ENCODE measurements around the gene ADAMTS14. TPM values are rescaled to one million over a fixed set of nuclear protein-coding genes. Genes with fewer than 3 reads are reported as not detected.
A peak's percentile ranks its signal among the peaks of the same experiment; 100 is the strongest.

ADAMTS14 gene
- total and polyA plus RNA-seq, 5 donors from 2014 or later: not detected

GRCh38 chr10:70704211-70704610 lies 31.9 kb downstream of the ADAMTS14 start:
- no peak overlapping the region for H3K27ac Mint-ChIP-seq
- H3K36me3 Mint-ChIP-seq: no peaks in the 10 kb centered on the region
- no peaks in the 10 kb centered on the region for H3K4me1 Mint-ChIP-seq
- Histone ChIP-seq H3K27me3 (ENCODE audit: control insufficient read depth, insufficient read depth, low read length) (no peaks in the 10 kb centered on the region), H3K4me1 (ENCODE audit: control insufficient read depth, insufficient read depth, low read length, poor library complexity, severe bottlenecking) (no peaks in the 10 kb centered on the region), H3K27ac (ENCODE audit: insufficient read depth, low read length, poor library complexity, severe bottlenecking) (no peak overlapping the region), H3K4me3 (ENCODE audit: low read depth, low read length) (no peak overlapping the region), H3K9me3 (ENCODE audit: control insufficient read depth in 2 of 2, low read length in 2 of 2) (no peaks in the 10 kb centered on the region), H3K36me3 (ENCODE audit: control insufficient read depth, insufficient read depth, low read length) (no peaks in the 10 kb centered on the region)
- no peaks in the 10 kb centered on the region for H3K27me3 Mint-ChIP-seq
- no peaks in the 10 kb centered on the region for H3K9me3 Mint-ChIP-seq
- H3K4me3 Mint-ChIP-seq: no peak overlapping the region
- DNase-seq: no peak
- ATAC-seq (ENCODE audit: low read depth in 2 of 2): no peak

GRCh38 chr10:70705121-70705861 lies 33.0 kb downstream of the ADAMTS14 start:
- H3K9me3 Mint-ChIP-seq: no peaks in the 10 kb centered on the region
- ATAC-seq (ENCODE audit: low read depth in 2 of 2) (no peak), DNase-seq (no peak)
- H3K4me3 Mint-ChIP-seq: no peak overlapping the region
- H3K9me3 ChIP-seq (ENCODE audit: control insufficient read depth in 2 of 2, low read length in 2 of 2): no peaks in the 10 kb centered on the region
- no peak overlapping the region for H3K4me3 ChIP-seq (ENCODE audit: low read depth, low read length)
- H3K36me3 ChIP-seq (ENCODE audit: control insufficient read depth, insufficient read depth, low read length): no peaks in the 10 kb centered on the region
- no peaks in the 10 kb centered on the region for H3K4me1 Mint-ChIP-seq
- H3K27me3 Mint-ChIP-seq: no peaks in the 10 kb centered on the region
- H3K27ac ChIP-seq (ENCODE audit: insufficient read depth, low read length, poor library complexity, severe bottlenecking): no peak overlapping the region
- no peak overlapping the region for H3K27ac Mint-ChIP-seq
- no peaks in the 10 kb centered on the region for H3K4me1 ChIP-seq (ENCODE audit: control insufficient read depth, insufficient read depth, low read length, poor library complexity, severe bottlenecking)
- H3K27me3 ChIP-seq (ENCODE audit: control insufficient read depth, insufficient read depth, low read length): no peaks in the 10 kb centered on the region
- no peaks in the 10 kb centered on the region for H3K36me3 Mint-ChIP-seq

GRCh38 chr10:70711177-70711576 lies 38.9 kb downstream of the ADAMTS14 start:
- no peaks in the 10 kb centered on the region for H3K27me3 ChIP-seq (ENCODE audit: control insufficient read depth, insufficient read depth, low read length)
- peak overlapping the region in 1 of 3 donors; percentile 57 for H3K27ac Mint-ChIP-seq
- no peak overlapping the region for H3K4me3 Mint-ChIP-seq
- no peak for DNase-seq
- H3K4me1 Mint-ChIP-seq: no peaks in the 10 kb centered on the region
- no peaks in the 10 kb centered on the region for H3K9me3 Mint-ChIP-seq
- no peaks in the 10 kb centered on the region for H3K4me1 ChIP-seq (ENCODE audit: control insufficient read depth, insufficient read depth, low read length, poor library complexity, severe bottlenecking)
- no peak for ATAC-seq (ENCODE audit: low read depth in 2 of 2)
- H3K27me3 Mint-ChIP-seq: no peaks in the 10 kb centered on the region
- H3K9me3 ChIP-seq (ENCODE audit: control insufficient read depth in 2 of 2, low read length in 2 of 2): no peaks in the 10 kb centered on the region
- H3K27ac ChIP-seq (ENCODE audit: insufficient read depth, low read length, poor library complexity, severe bottlenecking): no peak overlapping the region
- H3K36me3 Mint-ChIP-seq: no peaks in the 10 kb centered on the region
- no peak overlapping the region for H3K4me3 ChIP-seq (ENCODE audit: low read depth, low read length)
- H3K36me3 ChIP-seq (ENCODE audit: control insufficient read depth, insufficient read depth, low read length): no peaks in the 10 kb centered on the region

GRCh38 chr10:70711911-70712310 lies 39.6 kb downstream of the ADAMTS14 start:
- Histone ChIP-seq H3K27me3 (ENCODE audit: control insufficient read depth, insufficient read depth, low read length) (no peaks in the 10 kb centered on the region), H3K36me3 (ENCODE audit: control insufficient read depth, insufficient read depth, low read length) (no peaks in the 10 kb centered on the region), H3K9me3 (ENCODE audit: control insufficient read depth in 2 of 2, low read length in 2 of 2) (no peaks in the 10 kb centered on the region), H3K4me1 (ENCODE audit: control insufficient read depth, insufficient read depth, low read length, poor library complexity, severe bottlenecking) (no peaks in the 10 kb centered on the region), H3K4me3 (ENCODE audit: low read depth, low read length) (no peak overlapping the region), H3K27ac (ENCODE audit: insufficient read depth, low read length, poor library complexity, severe bottlenecking) (no peak overlapping the region)
- no peak overlapping the region for H3K4me3 Mint-ChIP-seq
- no peaks in the 10 kb centered on the region for H3K4me1 Mint-ChIP-seq
- no peak overlapping the region for H3K27ac Mint-ChIP-seq
- DNase-seq (no peak), ATAC-seq (ENCODE audit: low read depth in 2 of 2) (no peak)
- no peaks in the 10 kb centered on the region for H3K27me3 Mint-ChIP-seq
- H3K36me3 Mint-ChIP-seq: no peaks in the 10 kb centered on the region
- no peaks in the 10 kb centered on the region for H3K9me3 Mint-ChIP-seq

- Histone ChIP-seq H3K9me3 (ENCODE audit: control insufficient read depth in 2 of 2, low read length in 2 of 2) (no peaks in the 10 kb centered on the region), H3K27me3 (ENCODE audit: control insufficient read depth, insufficient read depth, low read length) (no peaks in the 10 kb centered on the region), H3K27ac (ENCODE audit: insufficient read depth, low read length, poor library complexity, severe bottlenecking) (no peak overlapping the region), H3K4me3 (ENCODE audit: low read depth, low read length) (no peak overlapping the region), H3K36me3 (ENCODE audit: control insufficient read depth, insufficient read depth, low read length) (no peaks in the 10 kb centered on the region), H3K4me1 (ENCODE audit: control insufficient read depth, insufficient read depth, low read length, poor library complexity, severe bottlenecking) (no peaks in the 10 kb centered on the region)
- Mint-ChIP-seq H3K4me1 (no peaks in the 10 kb centered on the region), H3K4me3 (no peak overlapping the region), H3K27ac (no peak overlapping the region), H3K27me3 (no peaks in the 10 kb centered on the region), H3K36me3 (no peaks in the 10 kb centered on the region), H3K9me3 (no peaks in the 10 kb centered on the region)
- ATAC-seq (ENCODE audit: low read depth in 2 of 2) (no peak), DNase-seq (no peak)
Measured at GRCh38 chr10:70714245-70714644, 41.9 kb downstream of the ADAMTS14 start.

- no peaks in the 10 kb centered on the region for H3K9me3 Mint-ChIP-seq
- Histone ChIP-seq H3K4me1 (ENCODE audit: control insufficient read depth, insufficient read depth, low read length, poor library complexity, severe bottlenecking) (no peaks in the 10 kb centered on the region), H3K36me3 (ENCODE audit: control insufficient read depth, insufficient read depth, low read length) (no peaks in the 10 kb centered on the region), H3K9me3 (ENCODE audit: control insufficient read depth in 2 of 2, low read length in 2 of 2) (no peaks in the 10 kb centered on the region), H3K27ac (ENCODE audit: insufficient read depth, low read length, poor library complexity, severe bottlenecking) (no peak overlapping the region), H3K4me3 (ENCODE audit: low read depth, low read length) (no peak overlapping the region), H3K27me3 (ENCODE audit: control insufficient read depth, insufficient read depth, low read length) (no peaks in the 10 kb centered on the region)
- H3K4me3 Mint-ChIP-seq: no peak overlapping the region
- ATAC-seq (ENCODE audit: low read depth in 2 of 2) (no peak), DNase-seq (no peak)
- H3K4me1 Mint-ChIP-seq: no peaks in the 10 kb centered on the region
- H3K27ac Mint-ChIP-seq: no peak overlapping the region
- no peaks in the 10 kb centered on the region for H3K36me3 Mint-ChIP-seq
- H3K27me3 Mint-ChIP-seq: no peaks in the 10 kb centered on the region
Measured at GRCh38 chr10:70714951-70715350, 42.6 kb downstream of the ADAMTS14 start.

GRCh38 chr10:70715853-70716795 lies 43.8 kb downstream of the ADAMTS14 start:
- Mint-ChIP-seq H3K4me1 (no peaks in the 10 kb centered on the region), H3K9me3 (no peaks in the 10 kb centered on the region), H3K4me3 (no peak overlapping the region), H3K27ac (no peak overlapping the region), H3K27me3 (no peaks in the 10 kb centered on the region), H3K36me3 (no peaks in the 10 kb centered on the region)
- DNase-seq (no peak), ATAC-seq (ENCODE audit: low read depth in 2 of 2) (no peak)
- Histone ChIP-seq H3K9me3 (ENCODE audit: control insufficient read depth in 2 of 2, low read length in 2 of 2) (no peaks in the 10 kb centered on the region), H3K27ac (ENCODE audit: insufficient read depth, low read length, poor library complexity, severe bottlenecking) (no peak overlapping the region), H3K27me3 (ENCODE audit: control insufficient read depth, insufficient read depth, low read length) (no peaks in the 10 kb centered on the region), H3K36me3 (ENCODE audit: control insufficient read depth, insufficient read depth, low read length) (no peaks in the 10 kb centered on the region), H3K4me1 (ENCODE audit: control insufficient read depth, insufficient read depth, low read length, poor library complexity, severe bottlenecking) (no peaks in the 10 kb centered on the region), H3K4me3 (ENCODE audit: low read depth, low read length) (no peak overlapping the region)

Measured in CD4-positive, CD25-positive, alpha-beta regulatory T cell (primary cell).